IMR-90 (cell line): ENCODE data around the gene NPC1.

Experiments used
- CEBPB ChIP-seq: IDR thresholded peaks from 2 replicates; pipeline ENCODE4 v1.6.1; 2012; ENCODE audit warnings: low read depth, low read length, improper control_type of control experiment
- POLR2A ChIP-seq: IDR thresholded peaks from 2 replicates; pipeline ENCODE4 v1.6.1; 2012; ENCODE audit warnings: mild to moderate bottlenecking, low read depth, low read length
- RCOR1 ChIP-seq: IDR thresholded peaks from 2 replicates; pipeline ENCODE4 v1.6.1; 2012; ENCODE audit warnings: mild to moderate bottlenecking, low read length, improper control_type of control experiment; ENCODE audit not compliant: insufficient replicate concordance
- TF ChIP-seq, protein P1 (sequence below): conservative IDR thresholded peaks from 2 replicates; pipeline ENCODE4 v1.5.1; 2012; ENCODE audit warnings: mild to moderate bottlenecking, low read depth, low read length, improper control_type of control experiment
- TF ChIP-seq, protein P2 (sequence below): fragments of 150-350 bp; IDR thresholded peaks from 2 replicates; pipeline ENCODE4 v1.6.1; 2017; ENCODE audit warnings: mild to moderate bottlenecking, antibody characterized with exemption, low read length, low read depth

DNA sequence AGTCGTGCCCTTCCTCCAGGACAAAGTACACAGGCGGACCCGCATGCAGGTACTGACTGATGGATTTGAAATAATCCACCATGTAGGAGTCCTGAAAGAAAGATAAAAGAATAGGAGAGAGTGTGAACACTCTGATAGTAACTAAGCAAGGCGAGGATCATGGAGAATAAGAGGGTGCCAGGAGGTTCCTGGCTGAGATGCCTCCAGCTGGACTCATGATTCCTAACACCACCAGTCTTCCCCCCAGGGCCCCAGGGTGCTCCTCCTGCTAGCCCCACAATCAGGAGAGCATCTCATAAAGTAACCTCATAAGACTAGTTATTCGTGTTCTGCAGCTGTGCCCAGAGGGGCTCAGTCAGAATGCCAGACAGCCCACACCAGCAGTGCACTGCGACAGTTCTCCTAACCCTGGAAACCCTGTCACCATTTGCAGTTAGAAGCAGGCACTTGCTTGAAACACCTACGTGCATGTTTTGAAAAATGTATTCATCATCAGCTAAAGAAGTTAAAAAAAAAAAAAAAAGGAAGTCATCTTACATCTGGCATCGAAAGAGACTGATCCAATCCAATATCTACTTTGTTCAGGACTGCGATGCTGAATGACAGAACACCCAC, 46.3 kb downstream of the NPC1 start:
- TF ChIP-seq, protein P1, sequence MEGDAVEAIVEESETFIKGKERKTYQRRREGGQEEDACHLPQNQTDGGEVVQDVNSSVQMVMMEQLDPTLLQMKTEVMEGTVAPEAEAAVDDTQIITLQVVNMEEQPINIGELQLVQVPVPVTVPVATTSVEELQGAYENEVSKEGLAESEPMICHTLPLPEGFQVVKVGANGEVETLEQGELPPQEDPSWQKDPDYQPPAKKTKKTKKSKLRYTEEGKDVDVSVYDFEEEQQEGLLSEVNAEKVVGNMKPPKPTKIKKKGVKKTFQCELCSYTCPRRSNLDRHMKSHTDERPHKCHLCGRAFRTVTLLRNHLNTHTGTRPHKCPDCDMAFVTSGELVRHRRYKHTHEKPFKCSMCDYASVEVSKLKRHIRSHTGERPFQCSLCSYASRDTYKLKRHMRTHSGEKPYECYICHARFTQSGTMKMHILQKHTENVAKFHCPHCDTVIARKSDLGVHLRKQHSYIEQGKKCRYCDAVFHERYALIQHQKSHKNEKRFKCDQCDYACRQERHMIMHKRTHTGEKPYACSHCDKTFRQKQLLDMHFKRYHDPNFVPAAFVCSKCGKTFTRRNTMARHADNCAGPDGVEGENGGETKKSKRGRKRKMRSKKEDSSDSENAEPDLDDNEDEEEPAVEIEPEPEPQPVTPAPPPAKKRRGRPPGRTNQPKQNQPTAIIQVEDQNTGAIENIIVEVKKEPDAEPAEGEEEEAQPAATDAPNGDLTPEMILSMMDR = no peak
- TF ChIP-seq CEBPB (no peak), POLR2A (no peak), RCOR1 (no peak)
- TF ChIP-seq, protein P2, sequence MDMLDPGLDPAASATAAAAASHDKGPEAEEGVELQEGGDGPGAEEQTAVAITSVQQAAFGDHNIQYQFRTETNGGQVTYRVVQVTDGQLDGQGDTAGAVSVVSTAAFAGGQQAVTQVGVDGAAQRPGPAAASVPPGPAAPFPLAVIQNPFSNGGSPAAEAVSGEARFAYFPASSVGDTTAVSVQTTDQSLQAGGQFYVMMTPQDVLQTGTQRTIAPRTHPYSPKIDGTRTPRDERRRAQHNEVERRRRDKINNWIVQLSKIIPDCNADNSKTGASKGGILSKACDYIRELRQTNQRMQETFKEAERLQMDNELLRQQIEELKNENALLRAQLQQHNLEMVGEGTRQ = no peak
